CD4-positive, CD25-positive, alpha-beta regulatory T cell (primary cell): ENCODE data around the gene HAS3. TPM values are rescaled to one million over a fixed set of nuclear protein-coding genes. Genes with fewer than 3 reads are reported as not detected.

Source experiments
- ATAC-seq, 2 donors: fragments of 150-1000 bp; cut with Tn5 transposase; one replicate each; pipeline ENCODE4 v1.10.0; 2021; ENCODE audit warnings: low read depth in 2 of 2, moderate number of reproducible peaks in 2 of 2, moderate library complexity in 1 of 2
- DNase-seq, 3 donors: peaks; one replicate each; pipeline versions ENCODE4 v3.0.0 to v3.0.0-alpha.2; 2012 to 2022; ENCODE audit warnings: mixed read lengths in 1 of 3
- H3K27ac ChIP-seq: one replicate; pipeline ENCODE4 v1.7.0; 2013; ENCODE audit warnings: mild to moderate bottlenecking, low read length; ENCODE audit not compliant: insufficient read depth, poor library complexity, severe bottlenecking
- H3K27me3 ChIP-seq: one replicate; pipeline ENCODE4 v1.7.0; 2013; ENCODE audit warnings: low read length; ENCODE audit not compliant: control insufficient read depth, insufficient read depth
- H3K36me3 ChIP-seq: one replicate; pipeline ENCODE4 v1.7.0; 2013; ENCODE audit warnings: mild to moderate bottlenecking, low read length, moderate library complexity; ENCODE audit not compliant: control insufficient read depth, insufficient read depth
- H3K4me1 ChIP-seq: 2 replicates; pipeline ENCODE4 v1.7.0; 2013; ENCODE audit warnings: mild to moderate bottlenecking, low read length; ENCODE audit not compliant: insufficient read depth, control insufficient read depth, poor library complexity, severe bottlenecking
- H3K4me3 ChIP-seq: one replicate; pipeline ENCODE4 v1.7.0; 2013; ENCODE audit warnings: low read depth, mild to moderate bottlenecking, low read length, moderate library complexity
- H3K9me3 ChIP-seq, 2 experiments: 1 replicate in 1 of 2; 2 replicates in 1 of 2; pipeline ENCODE4 v1.7.0; 2013; ENCODE audit warnings: low read length in 2 of 2, mild to moderate bottlenecking in 1 of 2, moderate library complexity in 1 of 2; ENCODE audit not compliant: control insufficient read depth in 2 of 2
- H3K27ac Mint-ChIP-seq, 3 donors: one replicate each; pipeline ENCODE4 v1.8.0; 2020 to 2022; ENCODE audit warnings: mild to moderate bottlenecking in 3 of 3, mixed read lengths in 3 of 3, moderate library complexity in 2 of 3
- H3K27me3 Mint-ChIP-seq: one replicate; pipeline ENCODE4 v1.8.0; 2022; ENCODE audit warnings: mild to moderate bottlenecking, mixed read lengths
- H3K36me3 Mint-ChIP-seq: one replicate; pipeline ENCODE4 v1.8.0; 2020; ENCODE audit warnings: mixed read lengths
- H3K4me1 Mint-ChIP-seq, 4 donors: one replicate each; pipeline ENCODE4 v1.8.0; 2020 to 2022; ENCODE audit warnings: mixed read lengths in 4 of 4, mild to moderate bottlenecking in 1 of 4
- H3K4me3 Mint-ChIP-seq, 4 donors: one replicate each; pipeline ENCODE4 v1.8.0; 2020 to 2022; ENCODE audit warnings: mild to moderate bottlenecking in 4 of 4, mixed read lengths in 4 of 4, moderate library complexity in 3 of 4
- H3K9me3 Mint-ChIP-seq, 7 donors: one replicate each; pipeline ENCODE4 v1.8.0; 2020 to 2022; ENCODE audit warnings: mixed read lengths in 7 of 7, mild to moderate bottlenecking in 3 of 7, moderate library complexity in 2 of 7
- polyA plus RNA-seq, 4 donors: library from polyadenylated mRNA; unstranded; fragments of 300-500 nt; fragmentation: Illumina TruSeq; gene quantifications; one replicate each; pipeline ENCODE4 v1.2.3, GENCODE V29; 2021
- total RNA-seq: library from RNA; stranded (reverse); gene quantifications from one replicate; pipeline ENCODE4 v1.2.3, GENCODE V29; 2022

Gene HAS3
- total and polyA plus RNA-seq, 5 donors from 2014 or later, result 0.07 to 3.0 (median 0.23) TPM; not detected in 1

GRCh38 chr16:69083306-69083941 lies 22.0 kb upstream of the HAS3 start:
- Mint-ChIP-seq H3K27ac (no peak overlapping the region), H3K4me3 (no peak overlapping the region), H3K36me3 (peaks cover 22% of the 10 kb centered on the region), H3K9me3 (no peaks in the 10 kb centered on the region), H3K27me3 (peaks cover 4% of the 10 kb centered on the region), H3K4me1 (peaks cover 0 to 4% (median 1%) of the 10 kb centered on the region in 4 donors)
- no peaks in the 10 kb centered on the region for H3K27me3 ChIP-seq
- H3K9me3 ChIP-seq, result no peaks in the 10 kb centered on the region
- no peak overlapping the region for H3K4me3 ChIP-seq
- ATAC-seq, result no peak
- DNase-seq, result no peak
- no peak overlapping the region for H3K27ac ChIP-seq
- peaks cover 15% of the 10 kb centered on the region for H3K36me3 ChIP-seq
- H3K4me1 ChIP-seq, result no peaks in the 10 kb centered on the region

GRCh38 chr16:69084289-69084688 lies 21.2 kb upstream of the HAS3 start:
- Mint-ChIP-seq H3K9me3 (no peaks in the 10 kb centered on the region), H3K36me3 (peaks cover 21% of the 10 kb centered on the region), H3K4me3 (no peak overlapping the region), H3K27me3 (peaks cover 4% of the 10 kb centered on the region), H3K4me1 (peaks cover 6 to 11% (median 8%) of the 10 kb centered on the region in 4 donors), H3K27ac (no peak overlapping the region)
- no peak for ATAC-seq
- no peak for DNase-seq
- H3K4me1 ChIP-seq, result peaks cover 5% of the 10 kb centered on the region
- no peak overlapping the region for H3K27ac ChIP-seq
- H3K36me3 ChIP-seq, result peaks cover 15% of the 10 kb centered on the region
- no peak overlapping the region for H3K4me3 ChIP-seq
- no peaks in the 10 kb centered on the region for H3K27me3 ChIP-seq
- no peaks in the 10 kb centered on the region for H3K9me3 ChIP-seq

- no peak overlapping the region for H3K4me3 Mint-ChIP-seq
- no peak overlapping the region for H3K27ac ChIP-seq
- H3K36me3 Mint-ChIP-seq, result peaks cover 21% of the 10 kb centered on the region
- H3K4me1 ChIP-seq, result peaks cover 8% of the 10 kb centered on the region
- no peaks in the 10 kb centered on the region for H3K9me3 ChIP-seq
- ATAC-seq (no peak), DNase-seq (no peak)
- H3K4me1 Mint-ChIP-seq, result peaks cover 7 to 17% (median 12%) of the 10 kb centered on the region in 4 donors
- peaks cover 15% of the 10 kb centered on the region for H3K36me3 ChIP-seq
- no peak overlapping the region for H3K27ac Mint-ChIP-seq
- H3K27me3 ChIP-seq, result no peaks in the 10 kb centered on the region
- peaks cover 4% of the 10 kb centered on the region for H3K27me3 Mint-ChIP-seq
- H3K4me3 ChIP-seq, result no peak overlapping the region
- H3K9me3 Mint-ChIP-seq, result no peaks in the 10 kb centered on the region
Measured at GRCh38 chr16:69085032-69085695, 20.3 kb upstream of the HAS3 start.

GRCh38 chr16:69087161-69087581 lies 18.3 kb upstream of the HAS3 start:
- peaks cover 15% of the 10 kb centered on the region for H3K36me3 ChIP-seq
- H3K4me3 ChIP-seq, result no peak overlapping the region
- H3K4me3 Mint-ChIP-seq, result peak overlapping the region in 1 of 4 donors; percentile 21
- peaks cover 7 to 26% (median 13%) of the 10 kb centered on the region in 4 donors for H3K4me1 Mint-ChIP-seq
- no peaks in the 10 kb centered on the region for H3K9me3 ChIP-seq
- H3K27ac ChIP-seq, result no peak overlapping the region
- peaks cover 8% of the 10 kb centered on the region for H3K4me1 ChIP-seq
- peaks cover 8% of the 10 kb centered on the region for H3K27me3 Mint-ChIP-seq
- H3K9me3 Mint-ChIP-seq, result no peaks in the 10 kb centered on the region
- peak overlapping the region in 1 of 3 donors; percentile 45 for H3K27ac Mint-ChIP-seq
- ATAC-seq (no peak), DNase-seq (no peak)
- H3K27me3 ChIP-seq, result no peaks in the 10 kb centered on the region
- H3K36me3 Mint-ChIP-seq, result peaks cover 21% of the 10 kb centered on the region

GRCh38 chr16:69088684-69089083 lies 16.8 kb upstream of the HAS3 start:
- Histone ChIP-seq H3K36me3 (peaks cover 10% of the 10 kb centered on the region), H3K27me3 (no peaks in the 10 kb centered on the region), H3K4me1 (peaks cover 8% of the 10 kb centered on the region), H3K9me3 (no peaks in the 10 kb centered on the region), H3K27ac (no peak overlapping the region), H3K4me3 (no peak overlapping the region)
- Mint-ChIP-seq H3K4me3 (no peak overlapping the region), H3K36me3 (peaks cover 15% of the 10 kb centered on the region), H3K27ac (peak overlapping the region; percentile 63 to 91 (median 81)), H3K27me3 (peaks cover 8% of the 10 kb centered on the region), H3K9me3 (no peaks in the 10 kb centered on the region), H3K4me1 (peaks cover 7 to 26% (median 13%) of the 10 kb centered on the region in 4 donors)
- no peak for DNase-seq
- ATAC-seq, result no peak

GRCh38 chr16:69089091-69089910 lies 16.2 kb upstream of the HAS3 start:
- peaks cover 7% of the 10 kb centered on the region for H3K36me3 ChIP-seq
- H3K27ac Mint-ChIP-seq, result peak overlapping the region; percentile 63 to 91 (median 81)
- DNase-seq, result peak in 1 of 3 donors; percentile 73
- peaks cover 11% of the 10 kb centered on the region for H3K36me3 Mint-ChIP-seq
- H3K4me3 Mint-ChIP-seq, result no peak overlapping the region
- H3K27ac ChIP-seq, result no peak overlapping the region
- H3K4me3 ChIP-seq, result no peak overlapping the region
- H3K9me3 Mint-ChIP-seq, result no peaks in the 10 kb centered on the region
- peaks cover 13% of the 10 kb centered on the region for H3K27me3 Mint-ChIP-seq
- H3K27me3 ChIP-seq, result no peaks in the 10 kb centered on the region
- peaks cover 7 to 26% (median 13%) of the 10 kb centered on the region in 4 donors for H3K4me1 Mint-ChIP-seq
- peaks cover 8% of the 10 kb centered on the region for H3K4me1 ChIP-seq
- H3K9me3 ChIP-seq, result no peaks in the 10 kb centered on the region
- ATAC-seq, result peak; percentile 85 to 89

- Mint-ChIP-seq H3K9me3 (no peaks in the 10 kb centered on the region), H3K4me1 (peaks cover 4 to 21% (median 7%) of the 10 kb centered on the region in 4 donors), H3K27me3 (peaks cover 10% of the 10 kb centered on the region), H3K36me3 (no peaks in the 10 kb centered on the region), H3K4me3 (no peak overlapping the region), H3K27ac (peak overlapping the region in 1 of 3 donors; percentile 5)
- Histone ChIP-seq H3K27me3 (no peaks in the 10 kb centered on the region), H3K4me1 (peaks cover 6% of the 10 kb centered on the region), H3K4me3 (no peak overlapping the region), H3K36me3 (no peaks in the 10 kb centered on the region), H3K9me3 (no peaks in the 10 kb centered on the region), H3K27ac (no peak overlapping the region)
- no peak for DNase-seq
- no peak for ATAC-seq
Measured at GRCh38 chr16:69093974-69094373, 11.5 kb upstream of the HAS3 start.
